Neural cell (in vitro differentiated cells): ENCODE measurements around the gene HBEGF.
A peak's percentile ranks its signal among the peaks of the same experiment; 100 is the strongest.

ENCODE experiments used
- EZH2 ChIP-seq: fragments of 200-600, 300-800 bp; shearing (Covaris generic), sonication (generic); IDR thresholded peaks from 2 replicates; pipeline ENCODE4 v1.6.1; 2014; ENCODE audit warnings: antibody characterized with exemption, low read length, borderline replicate concordance, mild to moderate bottlenecking; ENCODE audit not compliant: insufficient read depth, poor library complexity, severe bottlenecking
- MXI1 ChIP-seq: fragments of 450-650 bp; conservative IDR thresholded peaks from 2 replicates; pipeline ENCODE4 v1.6.1; 2014; ENCODE audit warnings: antibody characterized with exemption, mild to moderate bottlenecking; ENCODE audit not compliant: poor library complexity, severe bottlenecking
- POLR2AphosphoS5 ChIP-seq: IDR thresholded peaks from 2 replicates; pipeline ENCODE4 v1.6.1; 2012
- RAD21 ChIP-seq: fragments of 450-650 bp; conservative IDR thresholded peaks from 2 replicates; pipeline ENCODE4 v1.6.1; 2014; ENCODE audit warnings: antibody characterized with exemption, mild to moderate bottlenecking, moderate library complexity
- SMC3 ChIP-seq: fragments of 450-650 bp; conservative IDR thresholded peaks from 2 replicates; pipeline ENCODE4 v1.6.1; 2014; ENCODE audit warnings: antibody characterized with exemption, mild to moderate bottlenecking, moderate library complexity; ENCODE audit not compliant: poor library complexity
- TAF1 ChIP-seq: IDR thresholded peaks from 2 replicates; pipeline ENCODE4 v1.6.1; 2012; ENCODE audit warnings: low read depth
- TF ChIP-seq, protein P1 (sequence below): fragments of 450-650 bp; IDR thresholded peaks from 2 replicates; pipeline ENCODE4 v1.5.1; 2014; ENCODE audit warnings: antibody characterized with exemption, mild to moderate bottlenecking, moderate library complexity; ENCODE audit not compliant: poor library complexity, severe bottlenecking

DNA sequence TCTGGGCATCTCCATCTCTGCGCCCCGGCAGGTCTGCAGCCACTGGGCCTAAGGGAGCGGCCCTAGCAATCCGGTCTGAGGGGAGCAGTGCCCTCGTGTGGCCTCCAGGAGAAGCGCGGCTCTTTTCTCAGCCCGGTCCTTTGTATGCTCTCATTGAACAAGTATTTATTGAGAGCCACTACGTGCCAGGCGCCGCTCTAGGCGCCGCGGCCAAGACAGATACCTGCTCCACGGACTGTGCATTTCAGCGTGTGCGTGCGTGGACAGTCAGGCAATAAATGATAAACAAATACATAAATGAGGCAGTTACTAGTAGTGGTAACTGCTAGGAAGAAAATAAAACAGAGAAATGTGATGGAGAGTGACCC lies 11.3 kb upstream of the HBEGF start:
- TF ChIP-seq POLR2AphosphoS5 (no peak), EZH2 (no peak), TAF1 (no peak), SMC3 (peak; percentile 81), MXI1 (no peak), RAD21 (peak; percentile 77)
- TF ChIP-seq, protein P1, sequence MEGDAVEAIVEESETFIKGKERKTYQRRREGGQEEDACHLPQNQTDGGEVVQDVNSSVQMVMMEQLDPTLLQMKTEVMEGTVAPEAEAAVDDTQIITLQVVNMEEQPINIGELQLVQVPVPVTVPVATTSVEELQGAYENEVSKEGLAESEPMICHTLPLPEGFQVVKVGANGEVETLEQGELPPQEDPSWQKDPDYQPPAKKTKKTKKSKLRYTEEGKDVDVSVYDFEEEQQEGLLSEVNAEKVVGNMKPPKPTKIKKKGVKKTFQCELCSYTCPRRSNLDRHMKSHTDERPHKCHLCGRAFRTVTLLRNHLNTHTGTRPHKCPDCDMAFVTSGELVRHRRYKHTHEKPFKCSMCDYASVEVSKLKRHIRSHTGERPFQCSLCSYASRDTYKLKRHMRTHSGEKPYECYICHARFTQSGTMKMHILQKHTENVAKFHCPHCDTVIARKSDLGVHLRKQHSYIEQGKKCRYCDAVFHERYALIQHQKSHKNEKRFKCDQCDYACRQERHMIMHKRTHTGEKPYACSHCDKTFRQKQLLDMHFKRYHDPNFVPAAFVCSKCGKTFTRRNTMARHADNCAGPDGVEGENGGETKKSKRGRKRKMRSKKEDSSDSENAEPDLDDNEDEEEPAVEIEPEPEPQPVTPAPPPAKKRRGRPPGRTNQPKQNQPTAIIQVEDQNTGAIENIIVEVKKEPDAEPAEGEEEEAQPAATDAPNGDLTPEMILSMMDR, result peak; percentile 92
